ENCODE measurements around the gene FOXC1. TPM values are rescaled to one million over a fixed set of nuclear protein-coding genes. Genes with fewer than 3 reads are reported as not detected.

The FOXC1 gene
- total RNA-seq, 4 donors from 2014 or later: 0.75 to 0.96 (median 0.79) TPM

- intact Hi-C loops (cut with DNase I; ENCODE audit: low total_unique reads) (no loop called here), in situ Hi-C loops (cut with MboI; ENCODE audit: low pct_ligation_motif_present in 1 of 4, low pct_unique_long_range_greater_than_20kb in 1 of 4, low sequenced_read_pairs in 3 of 4) (no loop called here)
- Histone ChIP-seq H3K27me3 (peaks cover 92% of the 10 kb centered on the region), H3K27ac (peak overlapping the region in 3 of 4 donors; percentile 29 to 41 (median 35)), H3K36me3 (no peaks in the 10 kb centered on the region), H3K4me1 (peaks cover 6 to 53% (median 43%) of the 10 kb centered on the region in 4 donors), H3K4me3 (peak overlapping the region; percentile 8 to 66 (median 38)), H3K9me3 (no peaks in the 10 kb centered on the region)
- TF ChIP-seq POLR2AphosphoS5 (IDR thresholded peaks at IDR 0.05): no peak
- no peak for TF ChIP-seq CTCF (IDR thresholded peaks at IDR 0.05)
- TF ChIP-seq POLR2A (IDR thresholded peaks at IDR 0.05): no peak
- TF ChIP-seq EP300 (IDR thresholded peaks at IDR 0.05; ENCODE audit: low read depth): no peak
- 3% methylated on average over 36 of the region's 101 CpGs; no CpG with 5 or more reads in 1 of the 2 donors for WGBS, 2 donors (ENCODE audit: low coverage in 1 of 2)
- no peak for DNase-seq
These were observed 994 bp downstream of the FOXC1 start for GRCh38 chr6:1610497-1611321.

- Histone ChIP-seq H3K36me3 (no peaks in the 10 kb centered on the region), H3K27ac (no peak overlapping the region), H3K27me3 (peaks cover 92% of the 10 kb centered on the region), H3K4me3 (peak overlapping the region in 3 of 4 donors; percentile 8 to 66 (median 54)), H3K4me1 (peaks cover 6 to 51% (median 43%) of the 10 kb centered on the region in 4 donors), H3K9me3 (no peaks in the 10 kb centered on the region)
- intact Hi-C loops (cut with DNase I; ENCODE audit: low total_unique reads) (no loop called here), in situ Hi-C loops (cut with MboI; ENCODE audit: low pct_ligation_motif_present in 1 of 4, low pct_unique_long_range_greater_than_20kb in 1 of 4, low sequenced_read_pairs in 3 of 4) (no loop called here)
- no peak for DNase-seq
- 8% methylated on average over 15 of the region's 38 CpGs; no CpG with 5 or more reads in 1 of the 2 donors for WGBS, 2 donors (ENCODE audit: low coverage in 1 of 2)
- no peak for TF ChIP-seq POLR2A (IDR thresholded peaks at IDR 0.05)
- no peak for TF ChIP-seq EP300 (IDR thresholded peaks at IDR 0.05; ENCODE audit: low read depth)
- no peak for TF ChIP-seq CTCF (IDR thresholded peaks at IDR 0.05)
- TF ChIP-seq POLR2AphosphoS5 (IDR thresholded peaks at IDR 0.05): no peak
These were observed 1.5 kb downstream of the FOXC1 start for GRCh38 chr6:1611322-1611571.

- in situ Hi-C loops (cut with MboI; ENCODE audit: low pct_ligation_motif_present in 1 of 4, low pct_unique_long_range_greater_than_20kb in 1 of 4, low sequenced_read_pairs in 3 of 4) (no loop called here), intact Hi-C loops (cut with DNase I; ENCODE audit: low total_unique reads) (no loop called here)
- TF ChIP-seq EP300 (IDR thresholded peaks at IDR 0.05; ENCODE audit: low read depth) (no peak), POLR2AphosphoS5 (IDR thresholded peaks at IDR 0.05) (peak in 1 of 3 donors; percentile 36)
- 4 to 13% methylated on average over 2 to 32 of the region's 71 CpGs for WGBS, 2 donors (ENCODE audit: low coverage in 1 of 2)
- Histone ChIP-seq H3K4me1 (peaks cover 6 to 50% (median 43%) of the 10 kb centered on the region in 4 donors), H3K36me3 (no peaks in the 10 kb centered on the region), H3K4me3 (peak overlapping the region; percentile 8 to 66 (median 32)), H3K27ac (no peak overlapping the region), H3K9me3 (no peaks in the 10 kb centered on the region), H3K27me3 (peaks cover 92% of the 10 kb centered on the region)
- DNase-seq: no peak
These were observed 2.0 kb downstream of the FOXC1 start for GRCh38 chr6:1611572-1612298.

GRCh38 chr6:1612299-1612973 is 2.7 kb downstream of the FOXC1 start:
- H3K9me3 ChIP-seq: no peaks in the 10 kb centered on the region
- no peaks in the 10 kb centered on the region for H3K36me3 ChIP-seq
- in situ Hi-C loops (cut with MboI; ENCODE audit: low pct_ligation_motif_present in 1 of 4, low pct_unique_long_range_greater_than_20kb in 1 of 4, low sequenced_read_pairs in 3 of 4): no loop called here
- no peak for DNase-seq
- 15 to 28% methylated on average over 10 of the region's 10 CpGs for WGBS, 2 donors (ENCODE audit: low coverage in 1 of 2)
- intact Hi-C loops (cut with DNase I; ENCODE audit: low total_unique reads): no loop called here
- H3K4me3 ChIP-seq: peak overlapping the region in 3 of 4 donors; percentile 8 to 66 (median 54)
- no peak overlapping the region for H3K27ac ChIP-seq
- peaks cover 92% of the 10 kb centered on the region for H3K27me3 ChIP-seq
- H3K4me1 ChIP-seq: peaks cover 6 to 48% (median 39%) of the 10 kb centered on the region in 4 donors
- TF ChIP-seq CTCF (IDR thresholded peaks at IDR 0.05): no peak
- no peak for TF ChIP-seq EP300 (IDR thresholded peaks at IDR 0.05; ENCODE audit: low read depth)
- TF ChIP-seq POLR2AphosphoS5 (IDR thresholded peaks at IDR 0.05): no peak
- TF ChIP-seq POLR2A (IDR thresholded peaks at IDR 0.05): no peak

Measured in transverse colon (tissue), 4 donors.